Measurements from ENCODE around the gene ADAM19.

GRCh38 chr5:157608972-157609565, 33.5 kb upstream of the ADAM19 start:
- TF ChIP-seq CTCF (IDR thresholded peaks at IDR 0.05): no peak
- TF ChIP-seq POLR2A (IDR thresholded peaks at IDR 0.05): no peak
